GM21360 (cell line): Measurements from ENCODE around the gene NOTCH1.

ENCODE experiments used
- ATAC-seq: cut with Tn5 transposase; IDR thresholded peaks from one replicate; pipeline ENCODE4 v1.9.1; 2021; ENCODE audit warnings: mild to moderate bottlenecking, moderate library complexity; ENCODE audit not compliant: unreplicated experiment

Gene NOTCH1

DNA sequence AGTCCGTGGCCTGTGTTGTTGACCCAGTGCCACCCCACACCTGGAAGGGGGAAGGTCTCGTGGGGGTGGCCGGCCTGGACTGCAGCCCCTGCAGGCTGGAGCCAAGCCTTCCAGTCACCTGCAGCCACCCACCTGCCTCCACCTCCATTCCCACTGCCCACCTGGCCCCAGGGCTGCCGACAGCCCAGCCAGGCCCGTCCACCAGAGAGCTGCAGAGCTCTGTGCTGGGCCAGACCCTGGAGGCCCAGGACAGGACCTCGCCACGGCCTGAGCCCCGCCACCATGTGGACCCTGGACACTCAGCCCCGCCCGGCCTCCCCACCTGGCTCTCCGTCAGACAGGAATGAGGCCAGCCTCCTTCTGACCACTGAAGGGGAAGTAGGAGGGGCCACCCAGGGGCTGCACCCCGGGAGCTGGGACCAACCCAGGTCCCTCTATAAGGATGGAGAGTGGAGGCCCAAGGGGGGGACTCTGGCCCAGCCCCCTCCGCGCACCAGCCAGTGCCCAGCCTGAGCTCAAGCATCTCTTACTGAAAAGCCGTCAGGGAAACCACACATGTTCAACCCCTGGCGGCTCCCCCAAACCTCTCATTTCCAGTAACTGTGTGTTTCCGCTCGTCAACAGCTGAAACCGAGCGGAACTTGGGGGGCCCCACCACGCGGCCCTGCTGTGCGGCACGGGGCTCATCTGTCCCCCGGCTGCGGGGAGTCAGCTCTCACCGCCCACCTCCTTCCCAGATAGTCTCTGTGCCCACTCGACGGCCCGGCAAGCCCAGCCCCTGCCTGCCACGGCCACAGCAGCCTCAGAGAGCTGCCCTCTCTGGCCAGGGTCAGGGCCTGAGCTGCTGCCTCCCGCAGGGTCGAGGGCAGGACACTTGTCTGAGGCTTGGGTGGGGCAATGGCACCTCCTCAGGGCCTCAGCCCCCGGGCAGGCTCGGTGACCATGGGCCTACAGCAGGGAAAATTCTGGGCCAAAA is 12.8 kb downstream of the NOTCH1 start:
- ATAC-seq = no peak

- ATAC-seq = no peak
Measured at GRCh38 chr9:136531904-136532798, 13.7 kb downstream of the NOTCH1 start.

GRCh38 chr9:136531186-136531903 is 14.5 kb downstream of the NOTCH1 start:
- ATAC-seq = no peak

DNA sequence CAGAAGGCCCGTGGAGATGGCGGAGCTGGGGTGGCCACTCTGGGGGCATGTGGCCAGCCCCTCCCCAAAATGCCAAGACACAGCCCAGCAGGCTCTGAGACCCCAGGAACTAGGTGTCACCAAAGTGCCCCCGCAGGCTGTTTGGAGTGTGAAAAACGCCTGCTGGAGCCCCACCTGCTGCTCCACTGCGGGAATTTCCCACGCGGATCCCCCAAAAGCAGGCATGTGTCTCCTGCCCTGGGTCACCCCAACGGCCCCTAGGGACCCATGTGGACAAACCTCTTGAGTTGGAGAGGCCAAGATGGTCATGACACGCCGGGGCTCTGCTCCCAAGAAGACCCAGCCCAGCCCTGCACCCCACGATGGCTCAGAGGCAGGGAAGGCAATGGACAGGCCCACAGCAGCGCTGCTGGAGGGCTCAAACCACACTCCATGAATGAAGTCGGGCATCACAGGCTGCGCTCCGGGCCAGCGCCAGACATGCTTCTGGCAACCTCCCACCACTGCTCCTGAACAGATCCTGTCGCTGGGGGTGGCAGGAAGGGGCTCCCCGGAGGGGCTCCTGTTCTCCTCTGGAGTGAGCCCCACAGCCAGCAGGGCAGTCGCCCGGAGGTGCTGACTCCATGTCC is 15.3 kb downstream of the NOTCH1 start:
- ATAC-seq = no peak

DNA sequence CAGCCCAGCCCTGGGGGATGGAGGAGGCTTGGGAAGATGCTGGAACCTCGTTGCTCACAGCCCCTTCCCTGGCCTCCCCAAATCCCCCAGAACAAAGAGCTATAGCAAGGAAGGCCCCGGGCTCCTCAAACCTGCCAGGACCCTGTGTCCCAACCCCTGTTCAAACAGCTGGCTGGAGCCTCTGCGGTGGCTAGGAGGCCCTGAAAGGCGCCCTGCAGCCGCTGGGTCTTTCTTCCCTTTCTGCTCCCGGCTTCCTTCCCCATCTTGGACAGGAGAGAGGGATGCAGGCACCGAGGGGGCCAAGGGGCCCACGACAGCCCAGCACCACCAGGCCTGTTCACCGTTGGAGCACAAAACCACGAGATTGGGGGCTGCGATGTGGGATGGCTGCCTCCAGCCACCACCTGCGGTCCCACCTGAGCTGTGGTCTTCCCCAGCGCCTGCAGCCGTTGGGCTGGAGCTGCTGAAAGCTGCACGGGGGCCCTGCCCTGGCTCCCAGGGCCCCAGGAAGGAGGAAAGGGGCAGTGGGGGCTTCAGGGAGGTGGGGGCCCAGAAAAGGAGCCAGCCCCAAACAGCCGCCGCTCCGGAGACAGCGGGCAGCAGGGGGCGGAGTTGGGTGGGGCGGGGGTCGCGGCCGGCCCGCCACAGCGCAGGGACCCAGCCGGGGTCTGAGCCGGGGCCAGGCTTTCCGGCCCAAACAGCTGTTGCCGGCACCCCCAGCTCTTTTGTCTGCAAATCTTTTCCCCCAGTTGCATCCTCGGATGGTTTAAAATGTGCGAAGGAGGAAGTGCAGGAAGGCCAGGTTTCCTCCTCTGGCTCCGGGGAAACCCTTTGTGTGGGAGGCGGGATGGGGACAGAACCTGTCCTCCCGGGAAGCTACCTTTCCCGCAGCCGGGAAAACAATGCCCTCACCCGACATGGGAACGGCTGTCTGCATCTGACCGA is 16.1 kb downstream of the NOTCH1 start:
- ATAC-seq = no peak

GRCh38 chr9:136528716-136529341 is 17.0 kb downstream of the NOTCH1 start:
- no peak for ATAC-seq

GRCh38 chr9:136527721-136528710 is 17.8 kb downstream of the NOTCH1 start:
- ATAC-seq = no peak

- no peak for ATAC-seq
Measured at GRCh38 chr9:136527131-136527530, 18.7 kb downstream of the NOTCH1 start.

- ATAC-seq = no peak
Measured at GRCh38 chr9:136526625-136527066, 19.2 kb downstream of the NOTCH1 start.

GRCh38 chr9:136525841-136526499 is 19.9 kb downstream of the NOTCH1 start:
- no peak for ATAC-seq

GRCh38 chr9:136525207-136525606 is 20.6 kb downstream of the NOTCH1 start:
- no peak for ATAC-seq

DNA sequence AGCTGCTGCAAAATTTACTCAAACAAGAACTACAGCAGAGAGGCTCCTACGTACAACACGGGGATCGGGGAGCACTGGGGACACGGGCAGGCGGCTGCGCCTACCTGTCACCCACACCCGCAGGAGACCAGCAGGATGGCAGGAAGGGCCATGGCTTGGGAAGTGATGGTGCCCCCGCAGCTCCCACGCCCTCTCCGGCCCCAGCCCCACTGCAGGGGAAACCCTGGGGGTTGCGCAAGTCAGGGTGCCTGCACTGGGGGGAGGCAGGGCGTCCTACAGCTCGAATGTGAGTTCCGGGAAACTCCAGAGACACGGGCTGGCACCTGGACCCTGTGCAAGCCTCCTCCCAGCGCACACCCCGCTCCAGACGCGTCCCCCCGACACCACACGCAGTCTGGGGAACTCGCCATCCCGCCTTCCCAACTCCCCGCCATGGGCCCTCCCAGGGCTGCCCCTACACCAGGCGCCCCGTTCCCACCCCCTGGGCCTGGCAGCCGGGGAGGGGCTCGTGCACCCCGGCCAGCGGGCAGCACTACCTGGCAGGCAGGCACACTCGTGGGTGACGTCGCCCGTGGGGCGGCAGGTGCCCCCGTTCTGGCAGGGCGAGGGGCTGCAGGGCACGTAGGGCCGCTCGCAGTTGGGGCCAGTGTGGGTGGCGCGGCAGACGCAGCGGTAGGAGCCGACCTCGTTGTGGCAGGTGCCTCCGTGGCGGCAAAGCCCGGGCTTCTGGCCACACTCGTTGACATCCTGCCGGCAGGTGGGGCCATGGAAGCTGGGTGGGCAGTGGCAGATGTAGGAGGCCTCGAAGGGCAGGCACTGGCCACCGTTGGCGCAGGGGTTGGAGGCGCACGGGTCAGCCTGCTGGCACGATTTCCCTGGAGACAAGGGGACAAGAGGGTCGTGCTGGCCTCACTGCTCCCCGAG is 23.3 kb downstream of the NOTCH1 start:
- ATAC-seq = no peak

- no peak for ATAC-seq
Measured at GRCh38 chr9:136521537-136521936, 24.3 kb downstream of the NOTCH1 start.

DNA sequence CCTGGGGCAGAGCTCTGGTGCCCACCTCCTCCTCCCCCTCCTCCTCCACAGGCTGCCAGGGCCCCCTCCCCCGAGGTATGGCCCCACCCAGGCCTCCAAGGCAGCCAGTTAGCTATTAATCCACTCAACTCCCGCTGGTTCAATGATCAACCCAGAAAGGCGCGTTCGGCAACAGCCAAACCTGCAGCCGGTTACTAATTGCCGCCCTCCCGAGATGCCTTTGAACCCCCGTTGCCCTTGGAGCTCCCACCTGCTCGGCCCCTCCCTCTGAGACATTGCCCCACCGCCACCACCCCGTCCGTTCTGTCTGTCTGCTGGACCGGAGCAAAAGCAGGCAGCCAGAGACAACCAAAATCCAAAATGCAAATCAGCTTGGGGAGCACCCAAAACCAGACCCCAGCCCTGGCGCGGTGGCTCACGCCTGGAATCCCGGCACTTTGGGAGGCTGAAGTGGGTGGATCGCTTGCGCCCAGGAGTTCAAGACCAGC is 25.8 kb downstream of the NOTCH1 start:
- ATAC-seq = no peak

DNA sequence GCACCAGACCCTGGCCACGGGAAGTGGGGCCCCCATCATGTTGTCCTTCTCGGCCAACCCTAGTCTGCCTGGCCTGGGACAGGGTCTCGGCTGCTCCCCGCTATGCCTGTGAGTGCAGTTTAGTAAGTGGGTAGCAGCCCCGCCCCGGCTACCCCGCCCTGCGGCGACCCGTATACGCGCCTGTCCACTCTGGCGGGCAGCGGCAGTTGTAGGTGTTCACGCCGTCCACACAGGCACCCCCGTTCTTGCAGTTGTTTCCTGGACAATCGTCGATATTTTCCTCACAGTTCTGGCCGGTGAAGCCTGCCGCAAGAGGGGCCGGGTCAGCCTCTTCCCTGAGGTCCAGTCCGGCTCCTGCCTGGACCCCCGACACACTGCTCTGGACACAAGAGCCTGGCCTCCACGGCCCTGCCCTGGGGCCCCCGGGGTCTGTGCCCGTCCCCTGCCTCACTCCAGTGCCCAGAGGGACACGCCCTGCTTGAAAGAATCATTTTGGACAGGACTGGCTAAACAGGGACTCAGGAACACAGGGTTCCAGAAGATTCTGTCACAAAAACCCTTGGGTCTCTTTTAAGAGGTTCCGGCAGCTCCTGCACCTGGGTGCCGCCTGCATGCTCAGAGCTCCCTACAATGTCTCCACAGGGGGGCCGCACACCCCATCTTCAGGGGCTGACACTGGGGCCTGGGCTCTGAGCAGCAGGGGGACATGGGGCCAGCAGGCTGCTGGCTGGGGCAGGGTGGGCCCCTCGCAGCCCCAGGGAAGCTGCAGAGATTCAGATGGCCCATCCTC is 26.4 kb downstream of the NOTCH1 start:
- ATAC-seq = no peak
